Breast epithelium (tissue), 4 donors: ENCODE results near the gene PKLR. TPM values are rescaled to one million over a fixed set of nuclear protein-coding genes. Genes with fewer than 3 reads are reported as not detected.

ENCODE experiments used
- DNase-seq, 2 donors: peaks; one replicate each; pipeline ENCODE4 v3.0.0-alpha.2; 2019; ENCODE audit warnings: low spot score in 2 of 2
- H3K27ac ChIP-seq, 2 donors: fragments of 200-600 bp; sonication (generic) in 1 of 2; one replicate each; pipeline ENCODE4 v1.5.1; 2016 to 2019; ENCODE audit warnings: mild to moderate bottlenecking in 1 of 2
- H3K27me3 ChIP-seq, 2 donors: fragments of 200-600 bp; sonication (generic) in 1 of 2; one replicate each; pipeline versions ENCODE4 v1.5.1 to v1.6.0; 2017 to 2019; ENCODE audit warnings: control low read depth in 1 of 2, mild to moderate bottlenecking in 1 of 2
- H3K36me3 ChIP-seq: fragments of 200-600 bp; one replicate; pipeline ENCODE4 v1.5.1; 2019
- H3K4me1 ChIP-seq, 2 donors: fragments of 200-600 bp; sonication (generic); one replicate each; pipeline ENCODE4 v1.5.1; 2016 to 2019; ENCODE audit warnings: control low read depth in 1 of 2
- H3K4me3 ChIP-seq, 3 donors: fragments of 200-600 bp; sonication (generic); 1 replicate in 2 of 3; 2 replicates in 1 of 3; pipeline ENCODE4 v1.5.1; 2016 to 2019; ENCODE audit warnings: mild to moderate bottlenecking in 3 of 3, moderate library complexity in 2 of 3
- H3K9me3 ChIP-seq, 2 donors: fragments of 200-600 bp; sonication (generic) in 1 of 2; one replicate each; pipeline ENCODE4 v1.5.1; 2016 to 2019; ENCODE audit warnings: control low read depth in 1 of 2
- CTCF ChIP-seq, 3 donors: fragments of 450-650 bp; IDR thresholded peaks; one replicate each; pipeline ENCODE4 v1.5.1; 2016 to 2017; ENCODE audit warnings: antibody characterized with exemption in 3 of 3, mild to moderate bottlenecking in 3 of 3, moderate library complexity in 3 of 3
- POLR2A ChIP-seq: fragments of 450-650 bp; IDR thresholded peaks from one replicate; pipeline ENCODE4 v1.6.1; 2016; ENCODE audit warnings: antibody characterized with exemption, mild to moderate bottlenecking, moderate library complexity
- POLR2AphosphoS5 ChIP-seq, 3 donors: sonication (generic); formaldehyde crosslinking; IDR thresholded peaks; one replicate each; pipeline ENCODE4 v1.6.1; 2017; ENCODE audit warnings: antibody characterized with exemption in 3 of 3
- intact Hi-C: fragments of 100-400 bp; cut with DNase I; formaldehyde crosslinking; loops from one replicate; pipeline ENCODE4 v1.15.1; 2023; ENCODE audit warnings: low total_unique reads
- total RNA-seq, 3 donors: library from RNA; depleted of rRNA; stranded (reverse); fragments of >200 nt; gene quantifications; one replicate each; pipeline ENCODE4 v1.1.0, GENCODE V29; 2016

PKLR gene
- total RNA-seq, 3 donors from 2014 or later, result 0.33 TPM; not detected in 2

- H3K27ac ChIP-seq, result no peak overlapping the region
Measured at GRCh38 chr1:155327981-155328380, 26.7 kb upstream of the PKLR start.

GRCh38 chr1:155326631-155327037 is 25.4 kb upstream of the PKLR start:
- Histone ChIP-seq H3K27ac (no peak overlapping the region), H3K4me1 (peaks cover 5 to 9% of the 10 kb centered on the region in 2 donors), H3K4me3 (no peak overlapping the region), H3K36me3 (no peaks in the 10 kb centered on the region), H3K27me3 (no peaks in the 10 kb centered on the region), H3K9me3 (no peaks in the 10 kb centered on the region)
- DNase-seq, result no peak
- intact Hi-C loops, result no loop called here
- TF ChIP-seq POLR2A (no peak), POLR2AphosphoS5 (IDR thresholded peaks at IDR 0.05) (no peak), CTCF (IDR thresholded peaks at IDR 0.05) (no peak)

More at GRCh38 chr1:155327981-155328380, 26.7 kb upstream of the PKLR start:
- intact Hi-C loops, result no loop called here
- TF ChIP-seq POLR2A (no peak), CTCF (IDR thresholded peaks at IDR 0.05) (no peak), POLR2AphosphoS5 (IDR thresholded peaks at IDR 0.05) (no peak)
- no peaks in the 10 kb centered on the region for H3K36me3 ChIP-seq
- DNase-seq, result no peak
- H3K4me1 ChIP-seq, result peaks cover 0 to 3% of the 10 kb centered on the region in 2 donors
- H3K9me3 ChIP-seq, result no peaks in the 10 kb centered on the region
- H3K27me3 ChIP-seq, result no peaks in the 10 kb centered on the region
- H3K4me3 ChIP-seq, result no peak overlapping the region

- Histone ChIP-seq H3K36me3 (no peaks in the 10 kb centered on the region), H3K4me3 (no peak overlapping the region), H3K4me1 (peaks cover 5 to 9% of the 10 kb centered on the region in 2 donors), H3K9me3 (no peaks in the 10 kb centered on the region), H3K27me3 (no peaks in the 10 kb centered on the region), H3K27ac (no peak overlapping the region)
- no peak for DNase-seq
- intact Hi-C loops, result no loop called here
- TF ChIP-seq CTCF (IDR thresholded peaks at IDR 0.05) (no peak), POLR2AphosphoS5 (IDR thresholded peaks at IDR 0.05) (no peak), POLR2A (no peak)
Measured at GRCh38 chr1:155326020-155326526, 24.8 kb upstream of the PKLR start.

- Histone ChIP-seq H3K36me3 (no peaks in the 10 kb centered on the region), H3K4me3 (peak overlapping the region; percentile 73 to 82 (median 79)), H3K27me3 (no peaks in the 10 kb centered on the region), H3K4me1 (peaks cover 5 to 9% of the 10 kb centered on the region in 2 donors), H3K9me3 (no peaks in the 10 kb centered on the region), H3K27ac (peak overlapping the region; percentile 90 to 97)
- intact Hi-C loops, result no loop called here
- no peak for DNase-seq
- TF ChIP-seq CTCF (IDR thresholded peaks at IDR 0.05), result no peak
- TF ChIP-seq POLR2A, result no peak
- no peak for TF ChIP-seq POLR2AphosphoS5 (IDR thresholded peaks at IDR 0.05)
Measured at GRCh38 chr1:155325603-155325893, 24.3 kb upstream of the PKLR start.

- peak overlapping the region; percentile 73 to 82 (median 79) for H3K4me3 ChIP-seq
- H3K27ac ChIP-seq, result peak overlapping the region; percentile 90 to 97
- H3K9me3 ChIP-seq, result no peaks in the 10 kb centered on the region
- H3K4me1 ChIP-seq, result peaks cover 5 to 9% of the 10 kb centered on the region in 2 donors
- no peaks in the 10 kb centered on the region for H3K36me3 ChIP-seq
- intact Hi-C loops, result loop anchor here (5.0 kb wide), 1 partner anchor 73 kb away; no protein-coding TSS in a partner anchor
- TF ChIP-seq CTCF (IDR thresholded peaks at IDR 0.05) (peak in 2 of 3 donors; percentile 39 to 43), POLR2A (no peak), POLR2AphosphoS5 (IDR thresholded peaks at IDR 0.05) (no peak)
- no peaks in the 10 kb centered on the region for H3K27me3 ChIP-seq
- peak; percentile 47 to 69 for DNase-seq
Measured at GRCh38 chr1:155324717-155325602, 23.7 kb upstream of the PKLR start.
